DND-41 (cell line): Measurements from ENCODE around the gene SLC39A9.
"Not testable (repeated sequence)": the region's sequence is repeated elsewhere in the genome, so short reads cannot be mapped to it uniquely, and the experiment has no call there.

Experiments used
- CTCF ChIP-seq: IDR thresholded peaks from 2 replicates; pipeline ENCODE4 v1.5.1; 2012; ENCODE audit warnings: borderline replicate concordance, low read length, moderate library complexity, mild to moderate bottlenecking; ENCODE audit not compliant: poor library complexity, severe bottlenecking; ENCODE audit errors: extremely low read depth
- EZH2 ChIP-seq: IDR thresholded peaks from 3 replicates; pipeline ENCODE4 v1.6.1; 2012; ENCODE audit warnings: borderline replicate concordance, low read depth, mild to moderate bottlenecking, moderate library complexity, low read length, inconsistent platforms; ENCODE audit not compliant: severe bottlenecking

- not testable (repeated sequence) for TF ChIP-seq CTCF, EZH2
Observed at GRCh38 chr14:69416087-69416486, 17.6 kb downstream of the SLC39A9 start.
